ENCODE measurements around the gene BFSP2.

- no peak for TF ChIP-seq POLR2A (IDR thresholded peaks at IDR 0.05)
- no peak for TF ChIP-seq CTCF (IDR thresholded peaks at IDR 0.05)
- no peak for TF ChIP-seq POLR2AphosphoS5 (IDR thresholded peaks at IDR 0.05)
These were observed 44.5 kb downstream of the BFSP2 start for GRCh38 chr3:133444423-133444774.
